Stimulated activated CD8-positive, alpha-beta memory T cell treated with anti-CD3 and anti-CD28 coated beads, Interleukin-4, amount 100 ng/mL, for 4 hours (primary cell): ENCODE results near the gene TARS3.

Experiments
- DNase-seq, 2 donors: peaks; one replicate each; pipeline ENCODE4 v3.0.0-alpha.2; 2020; ENCODE audit warnings: low read depth in 2 of 2, low spot score in 1 of 2

TARS3 gene

DNA sequence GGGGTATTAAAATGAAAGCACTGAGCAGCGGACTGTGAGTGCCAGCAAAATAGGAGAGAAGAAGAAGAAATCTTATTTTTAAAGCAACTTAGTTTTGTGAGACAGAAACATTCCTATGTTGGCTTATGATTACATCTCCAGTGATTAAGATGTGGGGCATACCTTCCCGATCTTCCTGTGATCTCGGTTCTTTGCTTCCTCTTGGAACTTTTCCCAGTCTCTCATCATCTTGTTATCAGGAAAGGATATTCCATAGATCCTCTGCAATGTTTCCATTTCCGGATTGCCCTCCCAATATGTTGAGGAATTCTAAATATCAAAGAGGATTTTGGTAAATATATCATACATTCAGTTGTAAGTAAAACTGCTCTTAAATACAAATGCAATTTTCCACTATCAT, 22.2 kb downstream of the TARS3 start:
- no peak for DNase-seq

GRCh38 chr15:101698314-101698713, 26.0 kb downstream of the TARS3 start:
- DNase-seq: no peak

- DNase-seq: no peak
Observed at GRCh38 chr15:101697488-101697887, 26.8 kb downstream of the TARS3 start.

GRCh38 chr15:101696829-101697228, 27.4 kb downstream of the TARS3 start:
- no peak for DNase-seq

- DNase-seq: no peak
Observed at GRCh38 chr15:101694261-101694660, 30.0 kb downstream of the TARS3 start.

GRCh38 chr15:101692801-101693598, 31.3 kb downstream of the TARS3 start:
- DNase-seq: no peak

DNA sequence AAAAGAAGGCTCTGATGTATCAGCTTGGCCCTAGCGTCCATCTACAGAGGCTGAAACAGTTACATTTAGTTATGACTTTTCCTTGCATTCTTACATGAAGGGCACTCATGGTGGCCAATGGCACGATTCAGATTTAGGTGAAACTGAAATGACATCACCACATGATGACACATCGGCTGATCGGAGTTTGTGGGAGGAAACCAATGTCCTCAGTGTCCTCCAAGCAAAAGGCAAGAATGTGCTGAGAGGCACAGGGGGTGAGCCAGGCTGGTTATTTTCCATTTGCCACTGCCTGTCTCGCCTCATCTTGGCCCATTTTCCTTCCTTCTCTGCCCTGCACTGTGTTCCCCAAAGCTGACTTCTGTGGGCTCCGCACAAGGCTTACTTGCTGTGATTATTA, 34.4 kb downstream of the TARS3 start:
- DNase-seq: no peak

DNA sequence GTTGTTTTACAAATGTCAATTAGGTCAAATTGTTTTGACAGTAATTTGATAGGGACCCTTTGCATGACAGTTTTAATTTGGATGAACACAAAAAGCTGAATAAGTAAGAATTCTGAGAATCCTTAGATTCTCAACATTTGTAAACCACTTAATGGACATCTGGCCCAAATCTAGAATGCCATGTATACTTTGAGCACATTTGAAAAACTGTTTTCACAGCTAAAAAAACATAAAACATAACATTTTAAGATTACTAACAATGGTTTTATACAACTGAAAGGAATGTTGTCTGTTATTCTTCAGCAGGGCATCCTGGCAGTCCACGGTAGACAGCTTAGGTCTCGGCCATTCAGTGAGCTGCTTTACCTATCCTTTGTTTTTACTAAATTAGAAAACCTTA, 37.6 kb downstream of the TARS3 start:
- no peak for DNase-seq

DNA sequence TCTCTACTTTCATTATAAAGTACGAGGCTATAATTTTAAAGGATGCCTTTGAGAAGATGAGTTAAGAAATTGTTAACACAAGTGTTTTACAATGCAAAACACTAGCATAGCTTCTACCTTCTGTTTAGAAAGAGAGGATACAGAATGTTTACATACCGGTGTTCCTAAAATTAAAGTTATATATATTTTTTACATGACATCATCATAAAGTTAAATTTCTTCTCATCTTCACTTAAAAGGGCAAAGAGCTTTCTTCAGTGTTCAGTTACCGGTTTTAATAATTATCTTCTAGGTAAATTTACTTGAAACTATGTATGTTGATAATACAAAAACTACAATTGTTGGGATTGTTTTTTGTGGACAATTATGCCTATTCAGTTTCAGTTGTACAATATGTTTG, 39.4 kb downstream of the TARS3 start:
- no peak for DNase-seq

GRCh38 chr15:101684384-101684783, 39.9 kb downstream of the TARS3 start:
- DNase-seq: no peak

DNA sequence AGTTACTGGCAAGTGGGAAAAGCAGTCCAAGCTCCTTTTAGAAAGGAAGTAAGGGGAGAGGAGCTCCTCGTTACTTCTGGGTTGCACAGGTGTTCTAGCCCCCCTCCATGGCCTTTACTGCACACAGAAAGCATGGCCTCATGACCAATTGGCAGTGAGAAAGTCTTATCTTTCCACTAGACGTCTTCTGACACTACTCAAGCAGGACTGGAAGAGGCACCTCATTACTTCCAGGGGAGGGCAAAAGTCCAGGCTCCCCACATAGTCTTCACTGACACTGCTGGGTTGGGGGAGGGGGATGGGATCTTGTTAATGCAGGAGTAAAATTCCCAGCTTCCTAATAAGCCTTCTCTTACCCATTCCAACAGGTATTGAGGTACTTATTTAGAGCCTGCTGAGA, 44.5 kb downstream of the TARS3 start:
- DNase-seq: no peak

DNA sequence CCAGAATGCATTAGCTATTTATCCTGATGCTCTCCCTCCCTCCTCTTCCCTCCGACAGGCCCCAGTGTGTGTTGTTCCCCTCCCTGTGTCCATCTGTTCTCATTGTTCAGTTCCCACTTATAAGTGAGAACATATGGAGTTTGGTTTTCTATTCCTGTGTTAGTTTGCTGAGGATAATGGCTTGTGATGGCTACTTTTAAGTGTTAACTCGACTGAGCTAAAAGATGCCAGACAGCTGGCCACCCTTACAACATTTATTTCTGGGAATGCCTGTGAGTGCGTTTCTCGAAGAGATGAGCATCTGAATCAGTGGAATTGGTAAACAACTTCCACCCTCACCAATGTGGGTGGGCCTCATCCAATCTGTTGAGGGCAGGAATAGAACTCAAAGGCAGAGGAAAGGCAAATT, 47.3 kb downstream of the TARS3 start:
- no peak for DNase-seq

- DNase-seq: no peak
Observed at GRCh38 chr15:101675796-101676582, 48.3 kb downstream of the TARS3 start.

DNA sequence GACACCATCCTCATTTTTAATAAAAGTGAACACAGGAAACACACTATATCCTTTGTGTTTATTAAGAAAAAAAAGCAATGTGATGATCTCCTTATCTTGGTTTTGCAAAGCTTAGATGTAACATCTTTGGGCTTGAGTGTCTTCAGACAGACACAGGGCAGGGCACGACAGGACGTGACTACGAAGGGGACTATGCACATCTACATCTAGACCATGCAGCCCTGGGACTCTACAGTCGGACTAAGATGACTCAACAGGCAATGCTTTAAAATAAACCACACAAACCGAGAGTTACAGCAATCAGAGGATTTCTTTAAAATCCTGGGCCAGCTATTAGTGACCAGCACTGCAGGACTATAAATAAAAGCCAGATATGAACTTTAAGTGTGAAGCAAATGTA, 49.3 kb downstream of the TARS3 start:
- no peak for DNase-seq

DNA sequence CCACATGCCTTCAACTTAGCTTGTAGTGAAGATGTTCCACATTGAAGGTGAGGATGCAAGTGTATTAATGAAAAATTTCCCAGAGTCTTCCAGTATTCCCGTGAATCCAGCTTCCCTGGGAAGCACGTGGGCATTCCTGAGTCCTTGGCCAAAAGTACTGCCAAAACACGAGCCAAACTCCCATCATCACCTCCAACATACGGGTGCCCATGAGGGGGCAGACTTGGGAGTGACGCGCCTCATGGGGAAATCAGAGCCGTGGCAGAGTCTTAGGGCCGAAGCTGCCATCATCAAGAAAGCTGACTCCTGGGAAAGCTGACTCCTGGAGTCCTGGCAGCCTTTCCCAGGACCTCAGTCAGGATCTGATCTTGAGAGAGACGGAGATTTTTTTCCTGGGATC, 52.0 kb downstream of the TARS3 start:
- no peak for DNase-seq

DNA sequence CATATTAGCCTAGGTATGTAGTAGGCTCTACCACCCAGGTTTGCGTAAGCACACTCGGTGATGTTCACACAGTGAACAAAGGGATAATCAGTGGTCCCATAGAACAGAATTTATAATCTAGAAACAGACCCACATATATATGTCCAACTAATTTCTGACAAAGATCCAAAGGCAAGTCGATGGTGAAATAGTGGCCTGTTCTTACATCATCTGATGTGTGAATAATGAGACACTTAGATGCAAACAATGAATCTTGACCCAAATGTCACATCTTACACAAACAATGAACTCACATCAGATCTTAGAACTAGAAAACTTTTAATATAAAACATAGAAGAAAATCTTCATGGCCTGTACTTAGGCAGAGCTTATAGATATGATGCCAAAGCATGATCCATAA, 54.5 kb downstream of the TARS3 start:
- no peak for DNase-seq

DNA sequence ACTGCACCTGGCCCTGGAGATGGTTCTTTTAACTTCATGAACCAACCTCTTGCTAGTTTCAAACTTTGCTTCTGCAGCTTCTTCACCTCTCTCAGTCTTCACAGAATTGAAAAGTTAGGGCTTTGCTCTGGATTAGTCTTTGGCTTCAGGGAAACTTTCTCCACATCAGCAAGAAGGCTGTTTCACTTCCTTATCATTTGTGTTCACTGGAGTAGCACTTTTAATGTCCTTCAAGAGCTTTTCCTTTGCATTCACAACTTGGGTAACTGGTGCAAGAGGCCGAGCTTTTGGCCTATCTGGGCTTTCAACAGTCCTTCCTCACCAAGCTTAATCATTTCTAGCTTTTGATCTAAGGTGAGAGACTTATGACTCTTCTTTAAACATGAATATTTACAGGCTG, 56.4 kb downstream of the TARS3 start:
- DNase-seq: no peak

DNA sequence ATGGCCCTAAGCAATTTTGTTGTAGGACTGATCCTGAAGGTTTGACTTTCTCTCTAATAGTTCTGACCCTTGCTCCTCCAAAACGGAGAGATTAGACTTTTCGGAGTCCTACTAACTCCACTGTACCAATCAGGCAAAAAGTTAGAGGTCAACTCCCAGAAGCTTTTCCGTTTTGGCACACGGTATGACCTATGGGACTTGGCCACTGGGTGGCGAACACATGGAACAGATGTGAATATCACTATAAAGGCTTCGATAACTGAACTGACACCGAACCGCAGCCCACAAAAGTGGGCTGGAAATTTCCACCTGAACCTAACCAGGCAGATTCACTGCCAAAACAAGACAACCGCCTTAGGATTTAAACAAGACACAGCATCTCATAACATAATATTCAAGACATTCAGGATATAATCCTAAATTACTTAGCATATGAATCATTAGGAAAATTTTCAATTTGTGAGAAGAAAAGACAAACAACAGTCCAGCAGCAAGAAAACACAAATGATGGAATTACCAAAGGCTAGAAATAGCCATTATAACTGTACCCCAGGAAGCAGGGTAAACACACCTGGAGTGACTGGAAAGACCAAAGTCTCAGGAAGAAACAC, 59.9 kb downstream of the TARS3 start:
- DNase-seq: no peak

GRCh38 chr15:101662203-101662602, 62.1 kb downstream of the TARS3 start:
- no peak for DNase-seq

- DNase-seq: no peak
Observed at GRCh38 chr15:101660005-101660404, 64.3 kb downstream of the TARS3 start.

GRCh38 chr15:101657968-101658784, 66.1 kb downstream of the TARS3 start:
- DNase-seq: no peak
